ENCODE data around the gene SPATS2. TPM values are rescaled to one million over a fixed set of nuclear protein-coding genes. Genes with fewer than 3 reads are reported as not detected.

Gene SPATS2
- total RNA-seq, 3 donors from 2014 or later (not counting 1 experiment from before 2014, with no cell fraction given) = 14.6 to 18.4 (median 15.4) TPM

GRCh38 chr12:49557187-49557916, 190.1 kb downstream of the SPATS2 start:
- no peaks in the 10 kb centered on the region for H3K27me3 ChIP-seq (ENCODE audit: control insufficient read depth, insufficient read depth, low read length)
- no peak overlapping the region for H3K4me3 ChIP-seq (ENCODE audit: low read length)
- Mint-ChIP-seq H3K4me3 (no peak overlapping the region), H3K27ac (no peak overlapping the region), H3K4me1 (peaks cover 5 to 11% of the 10 kb centered on the region in 2 donors), H3K27me3 (ENCODE audit: low read depth in 2 of 2) (peaks cover 0 to 3% of the 10 kb centered on the region in 2 donors), H3K9me3 (no peaks in the 10 kb centered on the region), H3K36me3 (peaks cover 6% of the 10 kb centered on the region)
- H3K9me3 ChIP-seq (ENCODE audit: control insufficient read depth, insufficient read depth, low read length) = no peaks in the 10 kb centered on the region
- ATAC-seq (no peak), DNase-seq (no peak)
- no peak overlapping the region for H3K27ac ChIP-seq (ENCODE audit: low read length)
- H3K36me3 ChIP-seq (ENCODE audit: control insufficient read depth, insufficient read depth, low read length) = peaks cover 60% of the 10 kb centered on the region
- WGBS (ENCODE audit: insufficient coverage) = 96% methylated on average over 16 of the region's 18 CpGs
- intact Hi-C loops (cut with micrococcal nuclease) = no loop called here
- H3K4me1 ChIP-seq (ENCODE audit: control insufficient read depth, insufficient read depth, low read length) = peaks cover 7% of the 10 kb centered on the region
- no peak for TF ChIP-seq CTCF (IDR thresholded peaks at IDR 0.05)

- peaks cover 65% of the 10 kb centered on the region for H3K36me3 ChIP-seq (ENCODE audit: control insufficient read depth, insufficient read depth, low read length)
Observed at GRCh38 chr12:49557917-49558215, 190.6 kb downstream of the SPATS2 start.

GRCh38 chr12:49558526-49558925, 191.3 kb downstream of the SPATS2 start:
- intact Hi-C loops (cut with micrococcal nuclease) = no loop called here
- H3K4me3 ChIP-seq (ENCODE audit: low read length) = no peak overlapping the region
- DNase-seq (no peak), ATAC-seq (no peak)
- peaks cover 11% of the 10 kb centered on the region for H3K36me3 Mint-ChIP-seq
- H3K4me1 ChIP-seq (ENCODE audit: control insufficient read depth, insufficient read depth, low read length) = peaks cover 11% of the 10 kb centered on the region
- no peak overlapping the region for H3K4me3 Mint-ChIP-seq
- H3K9me3 ChIP-seq (ENCODE audit: control insufficient read depth, insufficient read depth, low read length) = no peaks in the 10 kb centered on the region
- no peak for TF ChIP-seq CTCF (IDR thresholded peaks at IDR 0.05)
- peaks cover 6 to 11% of the 10 kb centered on the region in 2 donors for H3K4me1 Mint-ChIP-seq
- H3K27ac Mint-ChIP-seq = no peak overlapping the region
- H3K27ac ChIP-seq (ENCODE audit: low read length) = no peak overlapping the region
- no peaks in the 10 kb centered on the region for H3K9me3 Mint-ChIP-seq
- 98% methylated on average over 13 of the region's 13 CpGs for WGBS (ENCODE audit: insufficient coverage)
- no peaks in the 10 kb centered on the region for H3K27me3 Mint-ChIP-seq (ENCODE audit: low read depth in 2 of 2)
- no peaks in the 10 kb centered on the region for H3K27me3 ChIP-seq (ENCODE audit: control insufficient read depth, insufficient read depth, low read length)
- H3K36me3 ChIP-seq (ENCODE audit: control insufficient read depth, insufficient read depth, low read length) = peaks cover 71% of the 10 kb centered on the region

More at GRCh38 chr12:49557917-49558215, 190.6 kb downstream of the SPATS2 start:
- Histone ChIP-seq H3K4me1 (ENCODE audit: control insufficient read depth, insufficient read depth, low read length) (peaks cover 7% of the 10 kb centered on the region), H3K9me3 (ENCODE audit: control insufficient read depth, insufficient read depth, low read length) (no peaks in the 10 kb centered on the region), H3K27me3 (ENCODE audit: control insufficient read depth, insufficient read depth, low read length) (no peaks in the 10 kb centered on the region), H3K4me3 (ENCODE audit: low read length) (no peak overlapping the region), H3K27ac (ENCODE audit: low read length) (no peak overlapping the region)
- Mint-ChIP-seq H3K9me3 (no peaks in the 10 kb centered on the region), H3K27ac (no peak overlapping the region), H3K4me3 (no peak overlapping the region), H3K36me3 (peaks cover 11% of the 10 kb centered on the region), H3K27me3 (ENCODE audit: low read depth in 2 of 2) (no peaks in the 10 kb centered on the region), H3K4me1 (peaks cover 5 to 11% of the 10 kb centered on the region in 2 donors)
- TF ChIP-seq CTCF (IDR thresholded peaks at IDR 0.05) = no peak
- DNase-seq (no peak), ATAC-seq (no peak)
- 94% methylated on average over 7 of the region's 7 CpGs for WGBS (ENCODE audit: insufficient coverage)
- intact Hi-C loops (cut with micrococcal nuclease) = no loop called here

Measured in natural killer cell (primary cell).